ENCODE measurements around the gene TMEM139.

DNA sequence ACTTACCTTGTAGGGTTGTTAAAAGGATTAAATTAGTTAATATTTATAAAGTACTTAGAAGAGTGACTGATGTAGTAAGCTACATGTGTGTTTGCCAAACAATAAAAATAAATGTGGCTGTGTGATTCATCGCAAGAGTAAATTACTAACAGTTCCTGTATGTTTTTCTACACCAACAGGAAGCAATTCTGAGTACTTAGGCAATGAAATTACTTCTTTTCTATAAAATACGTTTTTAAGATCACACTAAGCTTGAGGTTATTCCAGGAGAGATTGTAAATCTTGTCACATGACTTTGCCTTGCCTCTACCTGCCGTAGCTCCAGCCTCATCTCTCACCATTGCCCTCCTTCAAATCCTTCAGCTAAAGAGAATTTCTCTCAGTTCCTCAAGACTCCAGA is 39.6 kb upstream of the TMEM139 start:
- TF ChIP-seq, protein P1, sequence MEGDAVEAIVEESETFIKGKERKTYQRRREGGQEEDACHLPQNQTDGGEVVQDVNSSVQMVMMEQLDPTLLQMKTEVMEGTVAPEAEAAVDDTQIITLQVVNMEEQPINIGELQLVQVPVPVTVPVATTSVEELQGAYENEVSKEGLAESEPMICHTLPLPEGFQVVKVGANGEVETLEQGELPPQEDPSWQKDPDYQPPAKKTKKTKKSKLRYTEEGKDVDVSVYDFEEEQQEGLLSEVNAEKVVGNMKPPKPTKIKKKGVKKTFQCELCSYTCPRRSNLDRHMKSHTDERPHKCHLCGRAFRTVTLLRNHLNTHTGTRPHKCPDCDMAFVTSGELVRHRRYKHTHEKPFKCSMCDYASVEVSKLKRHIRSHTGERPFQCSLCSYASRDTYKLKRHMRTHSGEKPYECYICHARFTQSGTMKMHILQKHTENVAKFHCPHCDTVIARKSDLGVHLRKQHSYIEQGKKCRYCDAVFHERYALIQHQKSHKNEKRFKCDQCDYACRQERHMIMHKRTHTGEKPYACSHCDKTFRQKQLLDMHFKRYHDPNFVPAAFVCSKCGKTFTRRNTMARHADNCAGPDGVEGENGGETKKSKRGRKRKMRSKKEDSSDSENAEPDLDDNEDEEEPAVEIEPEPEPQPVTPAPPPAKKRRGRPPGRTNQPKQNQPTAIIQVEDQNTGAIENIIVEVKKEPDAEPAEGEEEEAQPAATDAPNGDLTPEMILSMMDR (IDR thresholded peaks at IDR 0.05): no peak
- no peak for TF ChIP-seq TCF7L2 (IDR thresholded peaks at IDR 0.05; ENCODE audit: low read depth, low read length)
- TF ChIP-seq, protein P2, sequence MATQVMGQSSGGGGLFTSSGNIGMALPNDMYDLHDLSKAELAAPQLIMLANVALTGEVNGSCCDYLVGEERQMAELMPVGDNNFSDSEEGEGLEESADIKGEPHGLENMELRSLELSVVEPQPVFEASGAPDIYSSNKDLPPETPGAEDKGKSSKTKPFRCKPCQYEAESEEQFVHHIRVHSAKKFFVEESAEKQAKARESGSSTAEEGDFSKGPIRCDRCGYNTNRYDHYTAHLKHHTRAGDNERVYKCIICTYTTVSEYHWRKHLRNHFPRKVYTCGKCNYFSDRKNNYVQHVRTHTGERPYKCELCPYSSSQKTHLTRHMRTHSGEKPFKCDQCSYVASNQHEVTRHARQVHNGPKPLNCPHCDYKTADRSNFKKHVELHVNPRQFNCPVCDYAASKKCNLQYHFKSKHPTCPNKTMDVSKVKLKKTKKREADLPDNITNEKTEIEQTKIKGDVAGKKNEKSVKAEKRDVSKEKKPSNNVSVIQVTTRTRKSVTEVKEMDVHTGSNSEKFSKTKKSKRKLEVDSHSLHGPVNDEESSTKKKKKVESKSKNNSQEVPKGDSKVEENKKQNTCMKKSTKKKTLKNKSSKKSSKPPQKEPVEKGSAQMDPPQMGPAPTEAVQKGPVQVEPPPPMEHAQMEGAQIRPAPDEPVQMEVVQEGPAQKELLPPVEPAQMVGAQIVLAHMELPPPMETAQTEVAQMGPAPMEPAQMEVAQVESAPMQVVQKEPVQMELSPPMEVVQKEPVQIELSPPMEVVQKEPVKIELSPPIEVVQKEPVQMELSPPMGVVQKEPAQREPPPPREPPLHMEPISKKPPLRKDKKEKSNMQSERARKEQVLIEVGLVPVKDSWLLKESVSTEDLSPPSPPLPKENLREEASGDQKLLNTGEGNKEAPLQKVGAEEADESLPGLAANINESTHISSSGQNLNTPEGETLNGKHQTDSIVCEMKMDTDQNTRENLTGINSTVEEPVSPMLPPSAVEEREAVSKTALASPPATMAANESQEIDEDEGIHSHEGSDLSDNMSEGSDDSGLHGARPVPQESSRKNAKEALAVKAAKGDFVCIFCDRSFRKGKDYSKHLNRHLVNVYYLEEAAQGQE (IDR thresholded peaks at IDR 0.05; ENCODE audit: insufficient read depth in 1 of 2, low read depth in 2 of 2, low read length in 1 of 2): no peak
- TF ChIP-seq POLR2AphosphoS5 (IDR thresholded peaks at IDR 0.05; ENCODE audit: low read depth, low read length): no peak
